HL-60 (cell line): ENCODE results near the gene FBH1.

Source experiments
- POLR2AphosphoS5 ChIP-seq: IDR thresholded peaks from 2 replicates; pipeline ENCODE4 v1.6.1; 2012; ENCODE audit warnings: low read depth
- REST ChIP-seq: IDR thresholded peaks from 2 replicates; pipeline ENCODE4 v1.6.1; 2012; ENCODE audit warnings: low read depth; ENCODE audit not compliant: insufficient replicate concordance
- SPI1 ChIP-seq: IDR thresholded peaks from 2 replicates; pipeline ENCODE4 v1.6.1; 2012; ENCODE audit warnings: low read depth, mild to moderate bottlenecking, borderline replicate concordance
- TF ChIP-seq, protein P1 (sequence below): IDR thresholded peaks from one replicate; pipeline ENCODE4 v1.5.1; 2011; ENCODE audit warnings: low read length, control low read depth, inconsistent platforms; ENCODE audit not compliant: insufficient read depth

GRCh38 chr10:5978230-5978489 lies 88.1 kb downstream of the FBH1 start:
- TF ChIP-seq POLR2AphosphoS5: no peak
- no peak for TF ChIP-seq REST
- TF ChIP-seq, protein P1, sequence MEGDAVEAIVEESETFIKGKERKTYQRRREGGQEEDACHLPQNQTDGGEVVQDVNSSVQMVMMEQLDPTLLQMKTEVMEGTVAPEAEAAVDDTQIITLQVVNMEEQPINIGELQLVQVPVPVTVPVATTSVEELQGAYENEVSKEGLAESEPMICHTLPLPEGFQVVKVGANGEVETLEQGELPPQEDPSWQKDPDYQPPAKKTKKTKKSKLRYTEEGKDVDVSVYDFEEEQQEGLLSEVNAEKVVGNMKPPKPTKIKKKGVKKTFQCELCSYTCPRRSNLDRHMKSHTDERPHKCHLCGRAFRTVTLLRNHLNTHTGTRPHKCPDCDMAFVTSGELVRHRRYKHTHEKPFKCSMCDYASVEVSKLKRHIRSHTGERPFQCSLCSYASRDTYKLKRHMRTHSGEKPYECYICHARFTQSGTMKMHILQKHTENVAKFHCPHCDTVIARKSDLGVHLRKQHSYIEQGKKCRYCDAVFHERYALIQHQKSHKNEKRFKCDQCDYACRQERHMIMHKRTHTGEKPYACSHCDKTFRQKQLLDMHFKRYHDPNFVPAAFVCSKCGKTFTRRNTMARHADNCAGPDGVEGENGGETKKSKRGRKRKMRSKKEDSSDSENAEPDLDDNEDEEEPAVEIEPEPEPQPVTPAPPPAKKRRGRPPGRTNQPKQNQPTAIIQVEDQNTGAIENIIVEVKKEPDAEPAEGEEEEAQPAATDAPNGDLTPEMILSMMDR: no peak
- no peak for TF ChIP-seq SPI1
